DOHH2 (cell line): ENCODE data around the gene LRRC39.

Experiments
- H3F3A ChIP-seq: fragments of 200-600 bp; sonication (generic), shearing (Covaris generic); 2 replicates; pipeline ENCODE4 v1.6.0; 2016; ENCODE audit warnings: antibody characterized with exemption, mild to moderate bottlenecking; ENCODE audit not compliant: control insufficient read depth, insufficient read depth
- H3K27ac ChIP-seq: fragments of 200-600 bp; sonication (generic); 2 replicates; pipeline ENCODE4 v1.5.1; 2014; ENCODE audit warnings: low read depth, mild to moderate bottlenecking, low read length, moderate library complexity
- H3K27me3 ChIP-seq: fragments of 200-600 bp; sonication (generic); 2 replicates; pipeline ENCODE4 v1.6.1; 2014; ENCODE audit warnings: mild to moderate bottlenecking, low read length, mixed read lengths; ENCODE audit not compliant: control insufficient read depth
- H3K36me3 ChIP-seq: fragments of 200-600 bp; sonication (generic); 2 replicates; pipeline ENCODE4 v1.6.1; 2014; ENCODE audit warnings: mild to moderate bottlenecking, low read length, moderate library complexity, mixed read lengths; ENCODE audit not compliant: control insufficient read depth
- H3K4me1 ChIP-seq: fragments of 200-600 bp; sonication (generic); 2 replicates; pipeline ENCODE4 v1.6.1; 2014; ENCODE audit warnings: mild to moderate bottlenecking, low read length, mixed read lengths; ENCODE audit not compliant: control insufficient read depth
- H3K4me2 ChIP-seq: fragments of 200-600 bp; sonication (generic); 2 replicates; pipeline ENCODE4 v1.6.0; 2014; ENCODE audit warnings: mild to moderate bottlenecking, low read length, moderate library complexity
- H3K4me3 ChIP-seq: fragments of 200-600 bp; sonication (generic); 2 replicates; pipeline ENCODE4 v1.5.1; 2014; ENCODE audit warnings: mild to moderate bottlenecking, low read length, mixed read lengths
- H3K79me2 ChIP-seq: fragments of 200-600 bp; sonication (generic); 2 replicates; pipeline ENCODE4 v1.6.1; 2014; ENCODE audit warnings: mild to moderate bottlenecking, low read length, mixed read lengths; ENCODE audit not compliant: control insufficient read depth
- H3K9me2 ChIP-seq: fragments of 200-600 bp; sonication (generic); replicated peaks from 2 replicates; pipeline ENCODE4 v1.6.1; 2014; ENCODE audit warnings: mild to moderate bottlenecking, low read length, mixed read lengths; ENCODE audit not compliant: control insufficient read depth
- H3K9me3 ChIP-seq: fragments of 200-600 bp; sonication (generic); 2 replicates; pipeline ENCODE4 v1.6.1; 2014; ENCODE audit warnings: antibody characterized with exemption, low read length, mixed read lengths; ENCODE audit not compliant: control insufficient read depth, insufficient read depth
- H4K20me1 ChIP-seq: fragments of 200-600 bp; sonication (generic); 2 replicates; pipeline ENCODE4 v1.6.0; 2014; ENCODE audit warnings: low read depth, mild to moderate bottlenecking, antibody characterized with exemption, low read length, moderate library complexity; ENCODE audit not compliant: control insufficient read depth, insufficient read depth
- CTCF ChIP-seq: fragments of 200-600 bp; sonication (generic); IDR thresholded peaks from one replicate; pipeline ENCODE4 v1.5.1; 2014; ENCODE audit warnings: antibody characterized with exemption, mild to moderate bottlenecking, low read depth, low read length; ENCODE audit not compliant: poor library complexity, severe bottlenecking
- EZH2phosphoT487 ChIP-seq: fragments of 200-600 bp; sonication (generic); IDR thresholded peaks from 2 replicates; pipeline ENCODE4 v1.6.1; 2017; ENCODE audit warnings: borderline replicate concordance, mild to moderate bottlenecking, antibody characterized with exemption, low read length, moderate library complexity, mixed read lengths

The LRRC39 gene

GRCh38 chr1:100132566-100133477 is 45.2 kb downstream of the LRRC39 start, which contains the start of the genes SASS6 and TRMT13:
TSS of gene SASS6 (minus strand) at chr1:100132930. CDS start at chr1:100132814, 116 bp downstream.
TSS of gene TRMT13 (plus strand) at chr1:100133163. CDS start at chr1:100133169, 6 bp downstream.
- H3K79me2 ChIP-seq = peaks cover 83% of the 10 kb centered on the region
- TF ChIP-seq EZH2phosphoT487 = no peak
- no peak for TF ChIP-seq CTCF
- H3K9me2 ChIP-seq = no peaks in the 10 kb centered on the region
- H3K27me3 ChIP-seq = no peaks in the 10 kb centered on the region
- H3K4me1 ChIP-seq = peaks cover 33% of the 10 kb centered on the region
- peak within 1 kb of the TSS; percentile 41 for H3K27ac ChIP-seq
- H3K4me3 ChIP-seq = peak within 1 kb of the TSS; percentile 83
- H3K4me2 ChIP-seq = peak within 1 kb of the TSS; percentile 90
- H3K36me3 ChIP-seq = peaks cover 36% of the 10 kb centered on the region
- no peaks in the 10 kb centered on the region for H4K20me1 ChIP-seq
- H3F3A ChIP-seq = no peaks in the 10 kb centered on the region
- H3K9me3 ChIP-seq = no peaks in the 10 kb centered on the region

DNA sequence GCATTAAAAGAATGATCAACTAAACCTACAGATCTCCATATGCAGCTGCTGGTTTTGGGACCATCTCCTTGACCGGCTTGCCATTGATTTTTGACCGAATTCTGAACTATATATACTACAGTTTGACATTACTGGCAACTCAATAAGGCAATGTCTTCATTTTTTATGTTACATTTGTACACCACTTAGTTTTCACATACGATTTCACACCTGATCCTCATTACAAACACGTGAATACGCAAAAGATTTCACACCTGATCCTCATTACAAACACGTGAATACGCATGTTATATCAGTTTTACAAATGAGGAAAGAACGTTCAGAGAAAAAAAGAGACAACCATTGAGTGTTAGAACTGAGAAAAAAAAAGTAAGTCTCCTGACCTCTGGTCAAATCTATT is 46.4 kb downstream of the LRRC39 start:
- Histone ChIP-seq H3K9me3 (no peaks in the 10 kb centered on the region), H3K36me3 (peaks cover 28% of the 10 kb centered on the region), H3F3A (no peaks in the 10 kb centered on the region), H3K4me2 (peak overlapping the region; percentile 90), H3K9me2 (no peaks in the 10 kb centered on the region), H3K4me1 (peaks cover 33% of the 10 kb centered on the region), H3K27me3 (no peaks in the 10 kb centered on the region), H4K20me1 (no peaks in the 10 kb centered on the region), H3K4me3 (peak overlapping the region; percentile 83), H3K27ac (no peak overlapping the region), H3K79me2 (peaks cover 94% of the 10 kb centered on the region)
- no peak for TF ChIP-seq EZH2phosphoT487
- no peak for TF ChIP-seq CTCF

DNA sequence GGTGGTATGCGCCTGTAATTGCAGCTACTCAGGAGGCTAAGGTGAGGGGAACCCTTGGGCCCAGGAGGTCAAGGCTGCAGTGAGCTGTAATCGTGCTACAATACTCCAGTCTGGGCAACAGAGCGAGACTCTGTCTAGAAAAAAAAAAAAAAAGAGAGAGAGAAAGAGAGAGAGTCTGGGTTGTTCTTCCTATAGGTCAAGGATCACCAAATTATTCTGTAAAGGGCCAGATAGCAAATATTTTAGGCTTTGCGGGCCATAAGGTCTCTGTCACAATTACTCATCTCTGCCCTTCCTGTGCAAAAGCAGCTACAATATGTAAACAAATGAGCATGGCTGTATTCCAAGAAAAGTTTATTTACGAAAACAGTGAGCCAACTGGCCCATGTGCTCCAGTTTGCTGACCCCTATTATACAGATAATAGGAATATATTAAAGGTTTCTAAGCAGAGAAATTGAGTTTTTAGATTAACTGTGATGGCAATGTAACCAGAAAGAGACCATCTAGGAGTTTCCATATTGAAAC is 47.4 kb downstream of the LRRC39 start:
- peaks cover 27% of the 10 kb centered on the region for H3K36me3 ChIP-seq
- H3K79me2 ChIP-seq = peaks cover 96% of the 10 kb centered on the region
- H3K4me1 ChIP-seq = peaks cover 33% of the 10 kb centered on the region
- H3K9me2 ChIP-seq = no peaks in the 10 kb centered on the region
- no peaks in the 10 kb centered on the region for H3K27me3 ChIP-seq
- peak overlapping the region; percentile 83 for H3K4me3 ChIP-seq
- TF ChIP-seq EZH2phosphoT487 (no peak), CTCF (no peak)
- no peaks in the 10 kb centered on the region for H4K20me1 ChIP-seq
- no peak overlapping the region for H3K27ac ChIP-seq
- no peaks in the 10 kb centered on the region for H3K9me3 ChIP-seq
- no peaks in the 10 kb centered on the region for H3F3A ChIP-seq
- H3K4me2 ChIP-seq = peak overlapping the region; percentile 90
